Lower leg skin (tissue), 3 donors: ENCODE measurements around the gene LGALS7.
"Not testable (repeated sequence)": the region's sequence is repeated elsewhere in the genome, so short reads cannot be mapped to it uniquely, and the experiment has no call there.

ENCODE experiments used
- POLR2A ChIP-seq, 2 donors: fragments of 450-650 bp; IDR thresholded peaks; one replicate each; pipeline ENCODE4 v1.6.1; 2016 to 2017; ENCODE audit warnings: antibody characterized with exemption in 2 of 2, mild to moderate bottlenecking in 1 of 2, moderate library complexity in 1 of 2
- TF ChIP-seq, protein P1 (sequence below), 3 donors: fragments of 450-650 bp; IDR thresholded peaks; one replicate each; pipeline ENCODE4 v1.5.1; 2016; ENCODE audit warnings: antibody characterized with exemption in 3 of 3, mild to moderate bottlenecking in 3 of 3, moderate library complexity in 2 of 3

DNA sequence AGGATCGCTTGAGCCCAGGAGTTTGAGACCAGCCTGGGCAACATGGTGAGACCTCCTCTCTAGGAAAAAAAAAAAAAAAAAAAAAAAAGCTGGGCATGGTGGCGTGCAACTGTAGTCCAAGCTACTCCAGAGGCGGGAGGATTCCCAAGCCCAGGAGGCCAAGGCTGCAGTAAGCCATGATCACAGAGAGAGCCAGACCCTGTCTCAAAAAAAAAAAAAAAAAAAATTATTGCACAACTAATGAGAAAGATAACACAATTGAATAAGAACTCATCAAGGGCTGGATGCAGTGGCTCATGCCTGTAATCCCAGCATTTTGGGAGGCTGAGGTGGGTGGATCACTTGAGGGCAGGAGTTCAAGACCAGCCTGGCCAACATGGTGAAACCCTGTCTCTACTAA, 12.7 kb upstream of the LGALS7 start:
- not testable (repeated sequence) for TF ChIP-seq POLR2A (IDR thresholded peaks at IDR 0.05)
- TF ChIP-seq, protein P1, sequence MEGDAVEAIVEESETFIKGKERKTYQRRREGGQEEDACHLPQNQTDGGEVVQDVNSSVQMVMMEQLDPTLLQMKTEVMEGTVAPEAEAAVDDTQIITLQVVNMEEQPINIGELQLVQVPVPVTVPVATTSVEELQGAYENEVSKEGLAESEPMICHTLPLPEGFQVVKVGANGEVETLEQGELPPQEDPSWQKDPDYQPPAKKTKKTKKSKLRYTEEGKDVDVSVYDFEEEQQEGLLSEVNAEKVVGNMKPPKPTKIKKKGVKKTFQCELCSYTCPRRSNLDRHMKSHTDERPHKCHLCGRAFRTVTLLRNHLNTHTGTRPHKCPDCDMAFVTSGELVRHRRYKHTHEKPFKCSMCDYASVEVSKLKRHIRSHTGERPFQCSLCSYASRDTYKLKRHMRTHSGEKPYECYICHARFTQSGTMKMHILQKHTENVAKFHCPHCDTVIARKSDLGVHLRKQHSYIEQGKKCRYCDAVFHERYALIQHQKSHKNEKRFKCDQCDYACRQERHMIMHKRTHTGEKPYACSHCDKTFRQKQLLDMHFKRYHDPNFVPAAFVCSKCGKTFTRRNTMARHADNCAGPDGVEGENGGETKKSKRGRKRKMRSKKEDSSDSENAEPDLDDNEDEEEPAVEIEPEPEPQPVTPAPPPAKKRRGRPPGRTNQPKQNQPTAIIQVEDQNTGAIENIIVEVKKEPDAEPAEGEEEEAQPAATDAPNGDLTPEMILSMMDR (IDR thresholded peaks at IDR 0.05) = not testable (repeated sequence)
